ENCODE results near the gene CSF1R.
"Not testable (repeated sequence)": the region's sequence is repeated elsewhere in the genome, so short reads cannot be mapped to it uniquely, and the experiment has no call there.

The CSF1R gene

GRCh38 chr5:150055326-150056074 lies 30.9 kb downstream of the CSF1R start:
- DNase-seq (ENCODE audit: low read depth in 2 of 2), result no peak

GRCh38 chr5:150054569-150054968 lies 31.8 kb downstream of the CSF1R start:
- no peak for DNase-seq (ENCODE audit: low read depth in 2 of 2)

- no peak for DNase-seq (ENCODE audit: low read depth in 2 of 2)
Observed at GRCh38 chr5:150053713-150054392, 32.5 kb downstream of the CSF1R start.

- no peak for DNase-seq (ENCODE audit: low read depth in 2 of 2)
Observed at GRCh38 chr5:150052956-150053712, 33.2 kb downstream of the CSF1R start.

GRCh38 chr5:150052226-150052955 lies 34.0 kb downstream of the CSF1R start:
- DNase-seq (ENCODE audit: low read depth in 2 of 2), result no peak

- no peak for DNase-seq (ENCODE audit: low read depth in 2 of 2)
Observed at GRCh38 chr5:150051657-150052195, 34.6 kb downstream of the CSF1R start.

- not testable (repeated sequence) for DNase-seq (ENCODE audit: low read depth in 2 of 2)
Observed at GRCh38 chr5:150050172-150050811, 36.1 kb downstream of the CSF1R start.

GRCh38 chr5:150046031-150046430 lies 40.3 kb downstream of the CSF1R start:
- DNase-seq (ENCODE audit: low read depth in 2 of 2), result no peak

- no peak for DNase-seq (ENCODE audit: low read depth in 2 of 2)
Observed at GRCh38 chr5:150045549-150045948, 40.8 kb downstream of the CSF1R start.

- DNase-seq (ENCODE audit: low read depth in 2 of 2), result no peak
Observed at GRCh38 chr5:150044712-150045111, 41.6 kb downstream of the CSF1R start.

GRCh38 chr5:150044329-150044681 lies 42.0 kb downstream of the CSF1R start:
- DNase-seq (ENCODE audit: low read depth in 2 of 2), result no peak

- no peak for DNase-seq (ENCODE audit: low read depth in 2 of 2)
Observed at GRCh38 chr5:150043657-150044328, 42.6 kb downstream of the CSF1R start.

- DNase-seq (ENCODE audit: low read depth in 2 of 2), result no peak
Observed at GRCh38 chr5:150042459-150042858, 43.9 kb downstream of the CSF1R start.

GRCh38 chr5:150038547-150038946 lies 47.8 kb downstream of the CSF1R start:
- DNase-seq (ENCODE audit: low read depth in 2 of 2), result no peak

- no peak for DNase-seq (ENCODE audit: low read depth in 2 of 2)
Observed at GRCh38 chr5:150036513-150036912, 49.8 kb downstream of the CSF1R start.

- no peak for DNase-seq (ENCODE audit: low read depth in 2 of 2)
Observed at GRCh38 chr5:150035139-150035895, 51.0 kb downstream of the CSF1R start.

- no peak for DNase-seq (ENCODE audit: low read depth in 2 of 2)
Observed at GRCh38 chr5:150034662-150035061, 51.7 kb downstream of the CSF1R start.

- no peak for DNase-seq (ENCODE audit: low read depth in 2 of 2)
Observed at GRCh38 chr5:150033334-150033733, 53.0 kb downstream of the CSF1R start.

- not testable (repeated sequence) for DNase-seq (ENCODE audit: low read depth in 2 of 2)
Observed at GRCh38 chr5:150028047-150028446, 58.3 kb downstream of the CSF1R start.

- no peak for DNase-seq (ENCODE audit: low read depth in 2 of 2)
Observed at GRCh38 chr5:150026682-150027172, 59.6 kb downstream of the CSF1R start.

Measured in stimulated activated CD4-positive, alpha-beta T cell treated with anti-CD3 and anti-CD28 coated beads, Interleukin-1b, Interleukin-23, amount 100 ng/mL, for 1 hour (primary cell).